HEK293 (cell line): ENCODE measurements around the gene TKTL2.

ENCODE experiments used
- CTCF ChIA-PET: fragments of 350-600 bp; formaldehyde crosslinking; extraction: SDS; loops from one replicate; lab custom pipeline; 2021; ENCODE audit warnings: antibody characterized with exemption; lab: Yijun Ruan, JAX
- POLR2A ChIA-PET: fragments of 300-600 bp; formaldehyde crosslinking; extraction: SDS; loops from one replicate; lab custom pipeline; 2020; ENCODE audit warnings: antibody characterized with exemption, inconsistent platforms; lab: Yijun Ruan, JAX
- H3K27ac ChIP-seq: fragments of 200-500 bp; sonication (Bioruptor generic); 2 replicates; pipeline ENCODE4 v1.5.1; 2014; ENCODE audit warnings: low read depth, low read length, control low read depth, inconsistent platforms; ENCODE audit errors: extremely low read depth
- H3K36me3 ChIP-seq, 2 experiments: fragments of 200-500 bp in 1 of 2; sonication (Bioruptor generic) in 1 of 2; 1 replicate in 1 of 2; 2 replicates in 1 of 2; pipeline ENCODE4 v1.5.1; 2014 to 2017; ENCODE audit warnings: inconsistent platforms in 2 of 2, low read length in 2 of 2; ENCODE audit not compliant: control insufficient read depth in 2 of 2, insufficient read depth in 1 of 2
- H3K4me1 ChIP-seq: fragments of 200-500 bp; sonication (Bioruptor generic); 2 replicates; pipeline ENCODE4 v1.5.1; 2014; ENCODE audit warnings: mild to moderate bottlenecking, low read length, inconsistent platforms; ENCODE audit not compliant: control insufficient read depth, insufficient read depth
- H3K4me3 ChIP-seq: 2 replicates; pipeline ENCODE4 v1.5.1; 2011; ENCODE audit warnings: low read depth, mild to moderate bottlenecking, control low read depth, low read length, moderate library complexity
- H3K9me3 ChIP-seq: fragments of 200-500 bp; sonication (Bioruptor generic); 2 replicates; pipeline ENCODE4 v1.5.1; 2014; ENCODE audit warnings: low read depth, low read length, inconsistent platforms; ENCODE audit not compliant: control insufficient read depth, insufficient read depth
- AEBP2 ChIP-seq: fragments of 450-650 bp; formaldehyde crosslinking; IDR thresholded peaks from 2 replicates; pipeline ENCODE4 v1.5.1; 2016; ENCODE audit warnings: missing biosample characterization, missing genetic modification characterization, borderline replicate concordance
- ATF2 ChIP-seq: fragments of 450-650 bp; formaldehyde crosslinking; IDR thresholded peaks from 2 replicates; pipeline ENCODE4 v1.5.1; 2016; ENCODE audit warnings: missing biosample characterization, missing genetic modification characterization, low read depth
- KLF9 ChIP-seq: fragments of 450-650 bp; formaldehyde crosslinking; IDR thresholded peaks from 2 replicates; pipeline ENCODE4 v1.5.1; 2016; ENCODE audit warnings: missing biosample characterization, missing genetic modification characterization, low read depth
- MZF1 ChIP-seq: fragments of 450-650 bp; formaldehyde crosslinking; IDR thresholded peaks from 2 replicates; pipeline ENCODE4 v1.5.1; 2017; ENCODE audit warnings: missing biosample characterization, missing genetic modification characterization, borderline replicate concordance
- PRDM2 ChIP-seq: fragments of 450-650 bp; formaldehyde crosslinking; IDR thresholded peaks from 2 replicates; pipeline ENCODE4 v1.5.1; 2016; ENCODE audit warnings: missing biosample characterization, missing genetic modification characterization, borderline replicate concordance
- PRDM6 ChIP-seq: fragments of 450-650 bp; formaldehyde crosslinking; IDR thresholded peaks from 2 replicates; pipeline ENCODE4 v1.5.1; 2017; ENCODE audit warnings: missing biosample characterization, missing genetic modification characterization
- ZFP3 ChIP-seq: fragments of 450-650 bp; formaldehyde crosslinking; IDR thresholded peaks from 2 replicates; pipeline ENCODE4 v1.5.1; 2016; ENCODE audit warnings: low read depth, missing biosample characterization, missing genetic modification characterization
- ZNF112 ChIP-seq: fragments of 450-650 bp; formaldehyde crosslinking; IDR thresholded peaks from 2 replicates; pipeline ENCODE4 v1.5.0; 2017; ENCODE audit warnings: missing biosample characterization, missing genetic modification characterization
- ZNF148 ChIP-seq: fragments of 450-650 bp; formaldehyde crosslinking; IDR thresholded peaks from 2 replicates; pipeline ENCODE4 v1.5.0; 2017; ENCODE audit warnings: missing biosample characterization, missing genetic modification characterization, borderline replicate concordance
- ZNF223 ChIP-seq: fragments of 450-650 bp; formaldehyde crosslinking; IDR thresholded peaks from 2 replicates; pipeline ENCODE4 v1.5.1; 2016; ENCODE audit warnings: missing biosample characterization, missing genetic modification characterization
- ZNF548 ChIP-seq: fragments of 450-650 bp; formaldehyde crosslinking; IDR thresholded peaks from 2 replicates; pipeline ENCODE4 v1.5.1; 2016; ENCODE audit warnings: missing biosample characterization, missing genetic modification characterization
- ZNF626 ChIP-seq: fragments of 450-650 bp; sonication (Bioruptor Pico); formaldehyde crosslinking; IDR thresholded peaks from 2 replicates; pipeline ENCODE4 v1.5.1; 2018; ENCODE audit warnings: missing biosample characterization, missing genetic modification characterization, inconsistent platforms
- ZNF658 ChIP-seq: fragments of 450-650 bp; formaldehyde crosslinking; IDR thresholded peaks from 2 replicates; pipeline ENCODE4; 2016; ENCODE audit warnings: missing biosample characterization, missing genetic modification characterization
- ZNF692 ChIP-seq: fragments of 450-650 bp; formaldehyde crosslinking; IDR thresholded peaks from 2 replicates; pipeline ENCODE4 v1.5.1; 2016; ENCODE audit warnings: missing biosample characterization, missing genetic modification characterization
- ZNF837 ChIP-seq: fragments of 450-650 bp; formaldehyde crosslinking; IDR thresholded peaks from 2 replicates; pipeline ENCODE4 v1.5.1; 2016; ENCODE audit warnings: missing biosample characterization, missing genetic modification characterization
- TF ChIP-seq, protein P1 (sequence below): fragments of 450-650 bp; formaldehyde crosslinking; IDR thresholded peaks from 2 replicates; pipeline ENCODE4 v1.5.1; 2016; ENCODE audit warnings: missing biosample characterization, missing genetic modification characterization
- TF ChIP-seq, protein P2 (sequence below): fragments of 450-650 bp; formaldehyde crosslinking; IDR thresholded peaks from 2 replicates; pipeline ENCODE4 v1.5.1; 2016; ENCODE audit warnings: missing biosample characterization, missing genetic modification characterization, low read depth
- TF ChIP-seq, protein P3 (sequence below): fragments of 450-650 bp; formaldehyde crosslinking; IDR thresholded peaks from 2 replicates; pipeline ENCODE4 v1.5.1; 2017; ENCODE audit warnings: missing biosample characterization, missing genetic modification characterization

TKTL2 gene

GRCh38 chr4:163489929-163490328, 16.4 kb upstream of the TKTL2 start:
- no peaks in the 10 kb centered on the region for H3K36me3 ChIP-seq
- no peak overlapping the region for H3K27ac ChIP-seq
- no peaks in the 10 kb centered on the region for H3K9me3 ChIP-seq
- no peak overlapping the region for H3K4me3 ChIP-seq
- CTCF ChIA-PET, result interaction anchor here (0.6 kb wide), 1 partner anchor 62 kb away, joined by 3 read pairs; no protein-coding TSS in a partner anchor
- no peaks in the 10 kb centered on the region for H3K4me1 ChIP-seq
- POLR2A ChIA-PET, result no interaction called here
- no peak for TF ChIP-seq MZF1 (tag by site-specific recombination)
- no peak for TF ChIP-seq AEBP2 (tag by site-specific recombination)
- TF ChIP-seq, protein P1, sequence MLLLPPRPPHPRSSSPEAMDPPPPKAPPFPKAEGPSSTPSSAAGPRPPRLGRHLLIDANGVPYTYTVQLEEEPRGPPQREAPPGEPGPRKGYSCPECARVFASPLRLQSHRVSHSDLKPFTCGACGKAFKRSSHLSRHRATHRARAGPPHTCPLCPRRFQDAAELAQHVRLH (tag by site-specific recombination), result no peak
- TF ChIP-seq ZNF626 (tag by site-specific recombination), result no peak
- TF ChIP-seq ZNF148 (tag by site-specific recombination), result no peak
- no peak for TF ChIP-seq ATF2 (tag by site-specific recombination)
- no peak for TF ChIP-seq ZNF548 (tag by site-specific recombination)
- TF ChIP-seq ZNF658 (tag by site-specific recombination), result no peak
- TF ChIP-seq, protein P2, sequence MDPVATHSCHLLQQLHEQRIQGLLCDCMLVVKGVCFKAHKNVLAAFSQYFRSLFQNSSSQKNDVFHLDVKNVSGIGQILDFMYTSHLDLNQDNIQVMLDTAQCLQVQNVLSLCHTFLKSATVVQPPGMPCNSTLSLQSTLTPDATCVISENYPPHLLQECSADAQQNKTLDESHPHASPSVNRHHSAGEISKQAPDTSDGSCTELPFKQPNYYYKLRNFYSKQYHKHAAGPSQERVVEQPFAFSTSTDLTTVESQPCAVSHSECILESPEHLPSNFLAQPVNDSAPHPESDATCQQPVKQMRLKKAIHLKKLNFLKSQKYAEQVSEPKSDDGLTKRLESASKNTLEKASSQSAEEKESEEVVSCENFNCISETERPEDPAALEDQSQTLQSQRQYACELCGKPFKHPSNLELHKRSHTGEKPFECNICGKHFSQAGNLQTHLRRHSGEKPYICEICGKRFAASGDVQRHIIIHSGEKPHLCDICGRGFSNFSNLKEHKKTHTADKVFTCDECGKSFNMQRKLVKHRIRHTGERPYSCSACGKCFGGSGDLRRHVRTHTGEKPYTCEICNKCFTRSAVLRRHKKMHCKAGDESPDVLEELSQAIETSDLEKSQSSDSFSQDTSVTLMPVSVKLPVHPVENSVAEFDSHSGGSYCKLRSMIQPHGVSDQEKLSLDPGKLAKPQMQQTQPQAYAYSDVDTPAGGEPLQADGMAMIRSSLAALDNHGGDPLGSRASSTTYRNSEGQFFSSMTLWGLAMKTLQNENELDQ (tag by site-specific recombination), result no peak
- no peak for TF ChIP-seq ZNF112 (tag by site-specific recombination)
- TF ChIP-seq PRDM6 (tag by site-specific recombination), result no peak
- TF ChIP-seq PRDM2 (tag by site-specific recombination), result no peak
- no peak for TF ChIP-seq KLF9 (tag by site-specific recombination)
- TF ChIP-seq, protein P3, sequence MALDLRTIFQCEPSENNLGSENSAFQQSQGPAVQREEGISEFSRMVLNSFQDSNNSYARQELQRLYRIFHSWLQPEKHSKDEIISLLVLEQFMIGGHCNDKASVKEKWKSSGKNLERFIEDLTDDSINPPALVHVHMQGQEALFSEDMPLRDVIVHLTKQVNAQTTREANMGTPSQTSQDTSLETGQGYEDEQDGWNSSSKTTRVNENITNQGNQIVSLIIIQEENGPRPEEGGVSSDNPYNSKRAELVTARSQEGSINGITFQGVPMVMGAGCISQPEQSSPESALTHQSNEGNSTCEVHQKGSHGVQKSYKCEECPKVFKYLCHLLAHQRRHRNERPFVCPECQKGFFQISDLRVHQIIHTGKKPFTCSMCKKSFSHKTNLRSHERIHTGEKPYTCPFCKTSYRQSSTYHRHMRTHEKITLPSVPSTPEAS (tag by site-specific recombination), result no peak
- no peak for TF ChIP-seq ZNF837
- TF ChIP-seq ZNF692, result no peak
- TF ChIP-seq ZNF223 (tag by site-specific recombination), result no peak
- TF ChIP-seq ZFP3 (tag by site-specific recombination), result no peak
